ENCODE data around the gene DNAH14.

GRCh38 chr1:225412321-225412720 lies 482.8 kb downstream of the DNAH14 start:
- TF ChIP-seq HMGXB4 (CRISPR knock-in tag; IDR thresholded peaks at IDR 0.05; ENCODE audit: borderline replicate concordance) (no peak), POLR2A (IDR thresholded peaks at IDR 0.05; ENCODE audit: low read length) (no peak)

Measured in A549 (cell line).